OCI-LY1 (cell line): Measurements from ENCODE around the gene GNG12.

Experiments
- CTCF ChIP-seq: fragments of 200-600 bp; sonication (generic), shearing (Covaris generic); IDR thresholded peaks from 2 replicates; pipeline ENCODE4 v1.5.1; 2017; ENCODE audit warnings: mild to moderate bottlenecking, antibody characterized with exemption, low read length, moderate library complexity, mixed read lengths
- EZH2 ChIP-seq: fragments of 200-600 bp; sonication (generic), shearing (Covaris generic); IDR thresholded peaks from 2 replicates; pipeline ENCODE4 v1.8.0; 2017; ENCODE audit warnings: borderline replicate concordance, mixed run types, mild to moderate bottlenecking, antibody characterized with exemption, low read length, moderate library complexity, mixed read lengths

- TF ChIP-seq EZH2 (no peak), CTCF (no peak)
These were observed 98.1 kb downstream of the GNG12 start for GRCh38 chr1:67735206-67735605.
